Measurements from ENCODE around the gene TSC22D3. TPM values are rescaled to one million over a fixed set of nuclear protein-coding genes. Genes with fewer than 3 reads are reported as not detected.

TSC22D3 gene
- total RNA-seq, 2 donors from 2014 or later, result 144 to 147 TPM

- WGBS, 2 donors, result 93 to 94% methylated on average over 2 to 3 of the region's 3 CpGs
- intact Hi-C loops (cut with DNase I), result no loop called here
- no peaks in the 10 kb centered on the region for H3K27me3 ChIP-seq
- H3K27ac ChIP-seq, result no peak overlapping the region
- H3K36me3 ChIP-seq (replicated peaks in 1 of 2; ENCODE audit: insufficient read depth in 1 of 2, low read depth in 2 of 2), result no peaks in the 10 kb centered on the region
- DNase-seq (no peak), ATAC-seq (no peak)
- no peak overlapping the region for H3K4me3 ChIP-seq
- H3K9me3 ChIP-seq, result no peaks in the 10 kb centered on the region
- TF ChIP-seq POLR2A (IDR thresholded peaks at IDR 0.05), result no peak
- no peak for TF ChIP-seq CTCF (IDR thresholded peaks at IDR 0.05)
- H3K4me1 ChIP-seq, result no peaks in the 10 kb centered on the region
Observed at GRCh38 chrX:107805179-107805578, 29.6 kb upstream of the TSC22D3 start.

- TF ChIP-seq POLR2A (IDR thresholded peaks at IDR 0.05) (no peak), CTCF (IDR thresholded peaks at IDR 0.05) (no peak)
- Histone ChIP-seq H3K36me3 (replicated peaks in 1 of 2; ENCODE audit: insufficient read depth in 1 of 2, low read depth in 2 of 2) (no peaks in the 10 kb centered on the region), H3K27me3 (no peaks in the 10 kb centered on the region), H3K27ac (no peak overlapping the region), H3K4me1 (no peaks in the 10 kb centered on the region), H3K9me3 (no peaks in the 10 kb centered on the region), H3K4me3 (no peak overlapping the region)
- DNase-seq (no peak), ATAC-seq (no peak)
- intact Hi-C loops (cut with DNase I), result no loop called here
- 78 to 100% methylated on average over 1 of the region's 1 CpG for WGBS, 2 donors
Observed at GRCh38 chrX:107804427-107804826, 28.8 kb upstream of the TSC22D3 start.

- 33 to 47% methylated on average over 1 of the region's 1 CpG for WGBS, 2 donors
- intact Hi-C loops (cut with DNase I), result no loop called here
- TF ChIP-seq CTCF (IDR thresholded peaks at IDR 0.05), result no peak
- no peak for TF ChIP-seq POLR2A (IDR thresholded peaks at IDR 0.05)
- no peak for ATAC-seq
- Histone ChIP-seq H3K27me3 (no peaks in the 10 kb centered on the region), H3K9me3 (no peaks in the 10 kb centered on the region), H3K4me3 (no peak overlapping the region), H3K27ac (no peak overlapping the region), H3K4me1 (no peaks in the 10 kb centered on the region), H3K36me3 (replicated peaks in 1 of 2; ENCODE audit: insufficient read depth in 1 of 2, low read depth in 2 of 2) (no peaks in the 10 kb centered on the region)
- DNase-seq, result no peak
Observed at GRCh38 chrX:107787827-107788226, 12.2 kb upstream of the TSC22D3 start.

- Histone ChIP-seq H3K27ac (no peak overlapping the region), H3K36me3 (replicated peaks in 1 of 2; ENCODE audit: insufficient read depth in 1 of 2, low read depth in 2 of 2) (no peaks in the 10 kb centered on the region), H3K4me1 (peaks cover 18% of the 10 kb centered on the region), H3K4me3 (no peak overlapping the region), H3K9me3 (no peaks in the 10 kb centered on the region), H3K27me3 (no peaks in the 10 kb centered on the region)
- 96 to 97% methylated on average over 6 to 7 of the region's 9 CpGs for WGBS, 2 donors
- no peak for DNase-seq
- TF ChIP-seq POLR2A (IDR thresholded peaks at IDR 0.05) (no peak), CTCF (IDR thresholded peaks at IDR 0.05) (no peak)
- intact Hi-C loops (cut with DNase I), result no loop called here
- ATAC-seq, result no peak
Observed at GRCh38 chrX:107780525-107780924, 4.9 kb upstream of the TSC22D3 start.

GRCh38 chrX:107777536-107777832, 1.9 kb upstream of the TSC22D3 start, which contains the start of gene NCBP2L:
NCBP2L (plus strand) TSS chrX:107777733; CDS start chrX:107794221, 16,488 bp downstream.
- H3K4me1 ChIP-seq, result peaks cover 23% of the 10 kb centered on the region
- TF ChIP-seq POLR2A (IDR thresholded peaks at IDR 0.05) (no peak), CTCF (IDR thresholded peaks at IDR 0.05) (no peak)

More at GRCh38 chrX:107777536-107777832, 1.9 kb upstream of the TSC22D3 start, which contains the start of gene NCBP2L:
- H3K9me3 ChIP-seq, result no peaks in the 10 kb centered on the region
- H3K27me3 ChIP-seq, result no peaks in the 10 kb centered on the region
- ATAC-seq (no peak), DNase-seq (no peak)
- no peaks in the 10 kb centered on the region for H3K36me3 ChIP-seq (replicated peaks in 1 of 2; ENCODE audit: insufficient read depth in 1 of 2, low read depth in 2 of 2)
- no peak within 1 kb of the TSS for H3K4me3 ChIP-seq
- intact Hi-C loops (cut with DNase I), result loop anchor here (10.0 kb wide), 1 partner anchor 103 kb away; no protein-coding TSS in a partner anchor
- H3K27ac ChIP-seq, result peak within 1 kb of the TSS in 3 of 4 donors; percentile 84 to 89 (median 87)
- WGBS, 2 donors, result 57 to 74% methylated on average over 3 to 6 of the region's 6 CpGs
